Ectodermal cell (in vitro differentiated cells): ENCODE measurements around the gene BAHCC1.

ENCODE experiments used
- H3K27ac ChIP-seq: 2 replicates; pipeline ENCODE4 v1.7.0; 2013; ENCODE audit warnings: mild to moderate bottlenecking, low read depth, low read length; ENCODE audit not compliant: insufficient read depth, poor library complexity, severe bottlenecking
- H3K27me3 ChIP-seq: 2 replicates; pipeline ENCODE4 v1.7.0; 2013; ENCODE audit warnings: mild to moderate bottlenecking, low read length; ENCODE audit not compliant: insufficient read depth, control insufficient read depth, poor library complexity, severe bottlenecking
- H3K36me3 ChIP-seq: one replicate; pipeline ENCODE4 v1.7.0; 2013; ENCODE audit warnings: low read length; ENCODE audit not compliant: control insufficient read depth, insufficient read depth
- H3K4me1 ChIP-seq: one replicate; pipeline ENCODE4 v1.7.0; 2013; ENCODE audit warnings: low read length; ENCODE audit not compliant: control insufficient read depth, insufficient read depth
- H3K4me3 ChIP-seq: 2 replicates; pipeline ENCODE4 v1.7.0; 2013; ENCODE audit warnings: low read depth, low read length, control low read depth; ENCODE audit not compliant: insufficient read depth
- H3K9me3 ChIP-seq: 2 replicates; pipeline ENCODE4 v1.7.0; 2013; ENCODE audit warnings: mild to moderate bottlenecking, low read length, moderate library complexity; ENCODE audit not compliant: control insufficient read depth
- WGBS, 2 experiments: methylation state at CpG; one replicate each; pipeline ENCODE4 v1.1.7; 2013; ENCODE audit warnings: missing lambda C conversion rate in 2 of 2; 5-methylcytosine and 5-hydroxymethylcytosine counted together

The BAHCC1 gene

DNA sequence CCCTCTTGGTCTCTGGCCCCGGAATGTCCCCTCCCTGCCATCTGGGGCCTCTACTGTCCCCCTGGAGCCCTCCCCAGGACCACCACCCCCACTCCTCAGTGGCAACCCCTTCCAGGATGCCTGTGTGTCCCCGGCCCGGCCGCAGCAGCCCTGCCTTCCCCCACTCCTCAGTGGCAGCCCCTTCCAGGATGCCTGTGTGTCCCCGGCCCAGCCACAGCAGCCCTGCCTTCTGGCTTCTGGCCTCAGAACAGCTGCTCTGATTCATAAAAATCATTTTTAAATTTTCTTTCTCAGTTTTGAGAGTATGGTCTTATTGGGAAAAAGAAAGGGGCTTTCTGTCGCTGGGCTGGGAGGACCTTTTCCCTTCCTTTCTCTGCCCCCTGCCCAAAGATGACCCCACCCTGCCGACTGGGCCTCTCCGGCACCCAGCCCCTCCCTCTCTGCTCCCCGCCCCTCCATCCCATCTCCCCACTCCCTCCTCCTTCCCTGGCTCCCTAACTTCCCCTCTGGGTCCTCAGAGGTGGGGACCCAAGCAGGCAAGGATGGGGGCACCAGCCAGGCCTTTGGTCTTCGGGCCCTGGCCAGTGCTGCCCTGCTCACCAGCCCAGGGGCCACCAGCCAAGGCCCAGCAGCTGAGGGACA lies 40.5 kb downstream of the BAHCC1 start:
- H3K9me3 ChIP-seq, result no peaks in the 10 kb centered on the region
- no peaks in the 10 kb centered on the region for H3K27me3 ChIP-seq
- no peak overlapping the region for H3K27ac ChIP-seq
- WGBS, 2 experiments, result 77 to 83% methylated on average over 10 of the region's 10 CpGs
- H3K4me3 ChIP-seq, result no peak overlapping the region
- H3K4me1 ChIP-seq, result peaks cover 63% of the 10 kb centered on the region
- no peaks in the 10 kb centered on the region for H3K36me3 ChIP-seq

DNA sequence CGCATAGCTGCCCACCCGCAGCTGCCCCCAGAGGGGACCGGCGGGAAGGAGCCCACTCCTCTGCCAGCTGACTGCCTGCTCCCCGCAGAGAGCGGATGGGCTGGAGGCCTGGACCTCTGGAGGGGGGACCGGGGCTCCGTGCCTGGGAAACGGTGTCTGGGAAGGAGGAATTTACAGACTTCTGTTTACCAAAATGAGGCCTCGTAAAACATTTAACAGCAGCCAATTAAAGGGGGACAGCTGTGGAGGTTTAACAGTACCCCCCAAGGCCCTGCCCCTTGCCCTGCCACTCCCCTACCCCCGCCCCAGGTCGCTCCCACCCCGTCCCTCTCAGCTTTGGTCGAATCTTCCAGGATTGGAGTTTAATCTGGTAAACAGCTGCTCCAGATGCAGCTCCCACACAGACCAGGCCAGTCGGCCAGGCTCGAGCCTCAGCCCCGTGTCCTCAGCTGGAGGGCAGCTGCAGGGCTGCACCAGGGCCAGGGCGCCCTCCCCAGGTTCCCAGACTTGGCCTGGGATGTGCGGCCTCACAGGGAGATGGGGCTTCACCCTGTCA lies 41.1 kb downstream of the BAHCC1 start:
- Histone ChIP-seq H3K27ac (peak overlapping the region; percentile 26), H3K4me3 (no peak overlapping the region), H3K4me1 (peaks cover 64% of the 10 kb centered on the region), H3K27me3 (no peaks in the 10 kb centered on the region), H3K36me3 (no peaks in the 10 kb centered on the region), H3K9me3 (no peaks in the 10 kb centered on the region)
- 56 to 60% methylated on average over 19 of the region's 19 CpGs for WGBS, 2 experiments

DNA sequence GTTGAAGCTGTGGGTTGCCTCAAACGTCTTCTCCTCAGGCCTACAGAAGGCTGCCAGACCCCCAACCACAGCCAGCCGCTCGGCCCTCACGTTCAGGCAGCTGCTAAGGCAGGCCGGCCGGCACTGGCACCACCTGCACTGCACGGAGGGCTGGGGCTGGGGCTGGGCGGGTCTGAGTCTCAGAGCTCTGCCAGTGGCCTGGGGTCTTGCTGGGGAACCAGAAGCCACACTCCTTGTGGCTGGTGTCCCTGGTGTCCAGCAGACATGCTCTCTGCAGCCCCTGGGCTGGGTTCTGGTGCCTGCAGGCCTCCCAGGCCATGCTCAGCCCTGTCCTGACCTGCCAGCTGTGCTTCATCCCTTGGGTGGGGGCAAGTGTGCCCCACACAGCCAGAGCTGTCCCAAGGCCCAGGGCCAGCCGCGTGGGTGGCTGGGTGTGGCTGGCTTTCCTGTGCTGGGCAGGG lies 42.0 kb downstream of the BAHCC1 start:
- H3K4me3 ChIP-seq, result no peak overlapping the region

DNA sequence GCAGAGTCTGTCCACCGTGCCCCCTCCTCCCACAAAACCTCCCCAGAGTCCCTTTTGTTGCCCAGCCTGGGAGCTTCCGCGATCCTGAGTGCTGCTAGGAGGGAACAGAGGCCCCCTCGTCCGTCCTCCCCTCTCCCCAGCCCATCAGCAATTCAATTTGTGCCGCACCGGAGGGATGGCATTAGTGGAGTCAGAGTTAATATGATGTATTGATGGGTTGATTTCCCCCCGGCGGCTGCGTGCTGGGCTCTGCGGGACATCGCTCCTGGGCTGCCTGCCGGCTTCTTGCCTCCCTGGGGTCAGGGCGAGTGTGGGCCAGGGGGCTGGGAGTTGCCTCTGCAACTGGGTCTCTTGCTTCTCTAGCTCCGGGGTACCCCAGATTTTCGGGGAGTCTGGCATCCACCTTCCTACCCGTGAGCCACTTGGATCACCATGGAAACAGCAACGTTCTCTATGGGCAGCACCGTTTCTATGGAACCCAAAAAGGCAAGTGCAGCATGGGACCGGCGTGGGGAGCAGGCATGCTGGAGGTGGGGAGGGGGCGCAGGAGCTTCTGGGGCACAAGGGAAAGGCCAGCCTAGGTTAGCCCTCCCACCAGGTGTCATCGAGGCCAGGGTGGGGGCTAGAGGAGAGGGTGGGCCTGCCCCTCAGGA lies 42.9 kb downstream of the BAHCC1 start:
- WGBS, 2 experiments, result 85 to 87% methylated on average over 23 of the region's 23 CpGs
- Histone ChIP-seq H3K9me3 (no peaks in the 10 kb centered on the region), H3K4me1 (peaks cover 60% of the 10 kb centered on the region), H3K36me3 (no peaks in the 10 kb centered on the region), H3K27ac (no peak overlapping the region), H3K27me3 (no peaks in the 10 kb centered on the region), H3K4me3 (no peak overlapping the region)

More for the DNA sequence above, 42.0 kb downstream of the BAHCC1 start:
- peaks cover 63% of the 10 kb centered on the region for H3K4me1 ChIP-seq
- no peaks in the 10 kb centered on the region for H3K36me3 ChIP-seq
- WGBS, 2 experiments, result 86% methylated on average over 10 of the region's 10 CpGs
- H3K9me3 ChIP-seq, result no peaks in the 10 kb centered on the region
- no peak overlapping the region for H3K27ac ChIP-seq
- no peaks in the 10 kb centered on the region for H3K27me3 ChIP-seq

DNA sequence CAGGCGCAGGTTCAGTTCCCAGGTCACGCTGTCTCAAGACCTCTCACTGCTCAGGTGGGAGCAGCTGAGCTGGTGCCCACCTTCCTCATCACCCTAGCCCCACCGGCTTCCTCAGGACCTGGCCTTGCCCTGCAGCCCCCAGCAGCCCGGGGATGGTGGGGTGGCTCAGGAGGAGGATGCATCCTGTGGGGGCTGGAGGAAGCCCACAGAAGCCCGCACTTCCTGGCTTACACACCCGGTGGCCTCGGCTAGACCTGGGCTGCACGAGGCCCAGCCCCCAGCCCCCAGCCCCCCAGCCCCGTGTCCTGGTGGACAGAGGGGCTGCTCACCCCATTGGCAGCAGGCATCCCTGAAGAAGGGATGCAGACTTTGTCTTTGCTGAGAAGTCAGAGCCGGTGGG lies 43.4 kb downstream of the BAHCC1 start:
- Histone ChIP-seq H3K27ac (no peak overlapping the region), H3K9me3 (no peaks in the 10 kb centered on the region), H3K4me3 (no peak overlapping the region), H3K27me3 (no peaks in the 10 kb centered on the region), H3K4me1 (peaks cover 57% of the 10 kb centered on the region), H3K36me3 (no peaks in the 10 kb centered on the region)
- 83 to 84% methylated on average over 10 of the region's 10 CpGs for WGBS, 2 experiments

DNA sequence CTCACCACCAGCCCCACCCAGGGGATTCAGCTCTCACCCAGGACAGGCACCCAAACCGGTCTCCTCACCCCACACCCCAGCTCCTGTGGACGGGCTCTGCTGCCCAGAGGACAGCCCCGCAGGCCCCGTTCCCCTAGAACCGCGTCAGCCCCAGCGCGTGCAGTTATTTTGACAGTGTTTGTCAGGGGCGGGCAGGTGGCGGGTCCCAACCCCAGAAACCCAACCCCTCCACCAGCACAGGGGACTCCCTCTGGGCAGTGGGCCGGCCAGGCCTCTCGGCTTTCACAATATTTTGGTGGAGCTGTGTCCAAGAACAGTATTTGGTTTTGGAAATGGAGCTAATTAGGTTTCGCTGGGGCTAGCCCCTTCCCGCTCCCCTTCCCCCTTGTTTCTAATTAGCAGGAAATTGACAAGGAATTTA lies 44.8 kb downstream of the BAHCC1 start:
- 86 to 90% methylated on average over 14 of the region's 14 CpGs for WGBS, 2 experiments

DNA sequence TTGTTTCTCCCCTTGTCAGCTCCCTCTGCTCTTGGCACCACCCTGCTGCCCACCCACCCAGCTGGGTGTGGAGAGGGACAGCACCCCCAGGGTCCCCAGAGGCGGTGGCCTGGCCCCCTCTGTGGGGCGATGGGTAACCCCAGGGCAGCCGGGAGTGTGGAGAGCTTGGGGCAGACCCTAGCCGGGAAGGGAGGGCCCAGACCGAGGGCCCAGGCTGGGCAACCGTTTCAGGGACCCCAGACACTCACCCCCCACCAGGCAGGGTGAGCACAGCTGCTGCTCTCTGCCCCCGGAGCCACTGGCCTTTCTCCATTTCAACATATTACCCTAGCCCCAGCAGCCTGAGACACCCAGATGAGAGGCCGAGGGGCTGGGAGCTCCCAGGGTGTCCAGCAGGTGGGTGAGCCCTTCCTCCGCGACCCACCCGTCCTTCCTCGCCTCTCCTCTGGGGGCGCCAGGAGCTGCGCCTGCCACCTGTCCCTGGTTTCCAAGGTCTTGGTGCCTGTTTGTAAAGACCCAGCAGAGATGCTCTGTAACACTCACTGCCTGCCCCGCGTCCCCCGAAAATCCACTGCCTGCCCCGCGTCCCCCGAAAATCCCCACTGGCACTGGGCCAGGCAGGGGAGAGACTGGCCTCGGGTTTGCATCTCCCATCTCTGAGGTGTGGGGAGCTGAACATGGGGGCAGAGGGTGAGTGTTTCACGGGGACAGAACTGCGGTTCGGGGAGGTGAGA lies 45.4 kb downstream of the BAHCC1 start:
- Histone ChIP-seq H3K9me3 (no peaks in the 10 kb centered on the region), H3K27ac (no peak overlapping the region), H3K4me1 (peaks cover 39% of the 10 kb centered on the region), H3K27me3 (no peaks in the 10 kb centered on the region), H3K4me3 (no peak overlapping the region), H3K36me3 (no peaks in the 10 kb centered on the region)
- WGBS, 2 experiments, result 51 to 53% methylated on average over 24 of the region's 24 CpGs

More for the DNA sequence above, 44.8 kb downstream of the BAHCC1 start:
- no peaks in the 10 kb centered on the region for H3K27me3 ChIP-seq
- H3K4me3 ChIP-seq, result no peak overlapping the region
- H3K4me1 ChIP-seq, result peaks cover 45% of the 10 kb centered on the region
- H3K9me3 ChIP-seq, result no peaks in the 10 kb centered on the region
- H3K27ac ChIP-seq, result no peak overlapping the region
- no peaks in the 10 kb centered on the region for H3K36me3 ChIP-seq

GRCh38 chr17:81442791-81443190 lies 47.5 kb downstream of the BAHCC1 start:
- WGBS, 2 experiments, result 95 to 96% methylated on average over 17 of the region's 17 CpGs
- H3K27ac ChIP-seq, result no peak overlapping the region

DNA sequence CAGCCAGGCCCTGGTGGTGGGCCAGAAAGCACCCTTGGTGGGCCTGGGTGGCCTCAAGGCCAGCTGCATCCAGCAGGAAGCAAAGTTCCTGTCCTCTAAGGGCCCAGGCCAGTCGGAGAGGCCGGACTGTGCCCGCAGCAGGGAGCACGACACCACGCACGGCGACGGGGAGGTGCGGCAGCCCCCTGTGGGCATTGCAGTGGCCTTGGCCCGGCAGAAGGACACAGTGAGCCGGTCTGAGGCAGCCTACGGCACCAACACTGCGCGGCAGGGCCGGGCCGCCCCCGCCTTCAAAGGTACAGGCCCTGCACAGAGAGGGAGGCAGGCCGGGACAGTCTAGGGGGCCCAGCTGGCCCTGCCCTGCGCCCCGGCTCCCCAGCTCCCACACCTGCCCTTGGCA lies 48.0 kb downstream of the BAHCC1 start:
- H3K4me3 ChIP-seq, result no peak overlapping the region
- H3K27me3 ChIP-seq, result no peaks in the 10 kb centered on the region
- peaks cover 17% of the 10 kb centered on the region for H3K4me1 ChIP-seq
- 94 to 95% methylated on average over 20 of the region's 20 CpGs for WGBS, 2 experiments
- no peaks in the 10 kb centered on the region for H3K9me3 ChIP-seq
- no peak overlapping the region for H3K27ac ChIP-seq
- no peaks in the 10 kb centered on the region for H3K36me3 ChIP-seq

More at GRCh38 chr17:81442791-81443190, 47.5 kb downstream of the BAHCC1 start:
- Histone ChIP-seq H3K36me3 (no peaks in the 10 kb centered on the region), H3K27me3 (no peaks in the 10 kb centered on the region), H3K4me3 (no peak overlapping the region), H3K4me1 (peaks cover 19% of the 10 kb centered on the region), H3K9me3 (no peaks in the 10 kb centered on the region)
